Natural killer cell (primary cell): ENCODE results near the gene IRX4. TPM values are rescaled to one million over a fixed set of nuclear protein-coding genes. Genes with fewer than 3 reads are reported as not detected.

ENCODE experiments used
- ATAC-seq, 3 donors: fragments of 150-1000 bp in 2 of 3; fragments of 200-7000 bp in 1 of 3; cut with Tn5 transposase; 1 replicate in 1 of 3; 2 replicates in 2 of 3; pipeline ENCODE4 v1.10.0; 2021; ENCODE audit warnings: mild to moderate bottlenecking in 2 of 3, moderate library complexity in 2 of 3
- DNase-seq, 2 donors: peaks; one replicate each; pipeline versions ENCODE4 v3.0.0 to v3.0.0-alpha.2; 2013 to 2021; ENCODE audit warnings: mixed read lengths in 1 of 2
- H3K27ac ChIP-seq: one replicate; pipeline ENCODE4 v1.5.1; 2013; ENCODE audit warnings: mild to moderate bottlenecking, low read length
- H3K27me3 ChIP-seq: one replicate; pipeline ENCODE4 v1.6.1; 2013; ENCODE audit warnings: low read length; ENCODE audit not compliant: control insufficient read depth, insufficient read depth
- H3K36me3 ChIP-seq: one replicate; pipeline ENCODE4 v1.6.1; 2013; ENCODE audit warnings: low read length; ENCODE audit not compliant: control insufficient read depth, insufficient read depth
- H3K4me1 ChIP-seq: one replicate; pipeline ENCODE4 v1.6.1; 2013; ENCODE audit warnings: low read length; ENCODE audit not compliant: control insufficient read depth, insufficient read depth
- H3K4me3 ChIP-seq: one replicate; pipeline ENCODE4 v1.5.1; 2013; ENCODE audit warnings: low read length
- H3K9me3 ChIP-seq: one replicate; pipeline ENCODE4 v1.6.1; 2013; ENCODE audit warnings: low read length; ENCODE audit not compliant: control insufficient read depth, insufficient read depth
- H3K27ac Mint-ChIP-seq, 2 donors: one replicate each; pipeline ENCODE4 v1.8.0; 2022; ENCODE audit warnings: mild to moderate bottlenecking in 2 of 2, mixed read lengths in 2 of 2, moderate library complexity in 1 of 2
- H3K27me3 Mint-ChIP-seq, 2 donors: one replicate each; pipeline ENCODE4 v1.8.0; 2022; ENCODE audit warnings: low read depth in 2 of 2, mixed read lengths in 2 of 2
- H3K36me3 Mint-ChIP-seq: one replicate; pipeline ENCODE4 v1.8.0; 2022; ENCODE audit warnings: mixed read lengths
- H3K4me1 Mint-ChIP-seq, 2 donors: one replicate each; pipeline ENCODE4 v1.8.0; 2022; ENCODE audit warnings: mixed read lengths in 2 of 2
- H3K4me3 Mint-ChIP-seq: one replicate; pipeline ENCODE4 v1.8.0; 2022; ENCODE audit warnings: mild to moderate bottlenecking, moderate library complexity, mixed read lengths
- H3K9me3 Mint-ChIP-seq, 2 donors: one replicate each; pipeline ENCODE4 v1.8.0; 2022; ENCODE audit warnings: mixed read lengths in 2 of 2
- WGBS: methylation state at CpG from one replicate; pipeline ENCODE4 v1.1.7; 2013; ENCODE audit warnings: missing lambda C conversion rate; ENCODE audit not compliant: insufficient coverage; 5-methylcytosine and 5-hydroxymethylcytosine counted together
- intact Hi-C: fragments of 100-400 bp; cut with micrococcal nuclease; formaldehyde crosslinking; loops from one replicate; pipeline ENCODE4 v1.14.2; 2022
- total RNA-seq, 4 donors: library from RNA; stranded (reverse); fragments of 120-200 nt in 1 of 4; gene quantifications; one replicate each; pipeline versions ENCODE4 v1.2.3 to v1.2.4, GENCODE V29; 2013 to 2022
- TF ChIP-seq, protein P1 (sequence below): fragments of 200-600 bp; IDR thresholded peaks from one replicate; pipeline ENCODE4 v1.8.0; 2022; ENCODE audit warnings: antibody characterized with exemption

Gene IRX4
- total RNA-seq, 3 donors from 2014 or later (not counting 1 experiment from before 2014, with no cell fraction given), result not detected

DNA sequence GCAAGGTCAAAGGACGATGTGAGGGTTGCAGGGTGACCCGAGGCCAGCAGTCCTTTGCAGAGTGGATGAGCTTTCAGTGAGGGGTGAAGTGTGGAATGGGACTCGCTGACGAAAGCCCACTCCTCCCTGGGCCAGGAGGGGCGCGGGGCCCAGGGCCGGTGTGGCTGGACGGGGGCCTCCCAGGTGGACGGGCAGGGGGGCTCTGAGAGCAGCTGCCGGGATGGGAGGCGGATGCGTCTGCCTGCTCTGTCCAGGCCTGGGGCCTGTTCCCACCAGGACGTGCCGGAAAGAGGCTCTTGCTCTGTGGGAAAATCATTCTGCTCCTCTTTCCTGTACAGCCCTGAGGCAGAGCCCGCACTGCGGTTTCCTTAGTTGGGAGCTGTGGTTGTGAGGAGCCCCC, 24.3 kb downstream of the IRX4 start:
- WGBS, result 92% methylated on average over 14 of the region's 16 CpGs
- Mint-ChIP-seq H3K27ac (no peak overlapping the region), H3K4me1 (no peaks in the 10 kb centered on the region), H3K36me3 (no peaks in the 10 kb centered on the region), H3K9me3 (no peaks in the 10 kb centered on the region), H3K27me3 (peaks cover 10 to 40% of the 10 kb centered on the region in 2 donors), H3K4me3 (no peak overlapping the region)
- H3K4me1 ChIP-seq, result no peaks in the 10 kb centered on the region
- no peak overlapping the region for H3K27ac ChIP-seq
- H3K27me3 ChIP-seq, result no peaks in the 10 kb centered on the region
- ATAC-seq, result no peak
- H3K4me3 ChIP-seq, result no peak overlapping the region
- TF ChIP-seq, protein P1, sequence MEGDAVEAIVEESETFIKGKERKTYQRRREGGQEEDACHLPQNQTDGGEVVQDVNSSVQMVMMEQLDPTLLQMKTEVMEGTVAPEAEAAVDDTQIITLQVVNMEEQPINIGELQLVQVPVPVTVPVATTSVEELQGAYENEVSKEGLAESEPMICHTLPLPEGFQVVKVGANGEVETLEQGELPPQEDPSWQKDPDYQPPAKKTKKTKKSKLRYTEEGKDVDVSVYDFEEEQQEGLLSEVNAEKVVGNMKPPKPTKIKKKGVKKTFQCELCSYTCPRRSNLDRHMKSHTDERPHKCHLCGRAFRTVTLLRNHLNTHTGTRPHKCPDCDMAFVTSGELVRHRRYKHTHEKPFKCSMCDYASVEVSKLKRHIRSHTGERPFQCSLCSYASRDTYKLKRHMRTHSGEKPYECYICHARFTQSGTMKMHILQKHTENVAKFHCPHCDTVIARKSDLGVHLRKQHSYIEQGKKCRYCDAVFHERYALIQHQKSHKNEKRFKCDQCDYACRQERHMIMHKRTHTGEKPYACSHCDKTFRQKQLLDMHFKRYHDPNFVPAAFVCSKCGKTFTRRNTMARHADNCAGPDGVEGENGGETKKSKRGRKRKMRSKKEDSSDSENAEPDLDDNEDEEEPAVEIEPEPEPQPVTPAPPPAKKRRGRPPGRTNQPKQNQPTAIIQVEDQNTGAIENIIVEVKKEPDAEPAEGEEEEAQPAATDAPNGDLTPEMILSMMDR, result no peak
- intact Hi-C loops, result no loop called here
- no peaks in the 10 kb centered on the region for H3K36me3 ChIP-seq
- no peaks in the 10 kb centered on the region for H3K9me3 ChIP-seq
- no peak for DNase-seq

DNA sequence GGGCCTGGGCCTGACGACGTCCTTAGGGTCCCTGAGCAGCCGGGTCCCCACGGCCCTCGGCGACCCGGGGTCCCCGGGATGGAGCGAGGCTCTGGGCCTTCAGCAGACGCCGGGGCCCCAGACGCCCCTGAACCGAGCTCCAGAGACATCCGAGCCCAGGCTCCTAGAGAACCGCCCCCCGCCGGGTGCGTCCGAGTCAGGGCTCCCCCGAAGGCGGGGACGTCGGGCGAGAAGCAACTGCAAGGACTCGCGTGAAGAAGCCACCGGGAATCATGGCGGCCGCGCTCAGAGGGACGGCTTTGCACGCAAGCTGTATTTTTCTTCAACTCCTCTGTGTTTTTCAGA, 25.5 kb downstream of the IRX4 start:
- Mint-ChIP-seq H3K4me1 (no peaks in the 10 kb centered on the region), H3K9me3 (no peaks in the 10 kb centered on the region), H3K27me3 (peaks cover 10 to 31% of the 10 kb centered on the region in 2 donors), H3K27ac (no peak overlapping the region), H3K4me3 (no peak overlapping the region), H3K36me3 (no peaks in the 10 kb centered on the region)
- Histone ChIP-seq H3K27me3 (no peaks in the 10 kb centered on the region), H3K9me3 (no peaks in the 10 kb centered on the region), H3K4me3 (no peak overlapping the region), H3K27ac (no peak overlapping the region), H3K4me1 (no peaks in the 10 kb centered on the region), H3K36me3 (no peaks in the 10 kb centered on the region)
- ATAC-seq, result no peak
- intact Hi-C loops, result no loop called here
- TF ChIP-seq, protein P1, result no peak
- DNase-seq, result no peak
- WGBS, result 86% methylated on average over 32 of the region's 32 CpGs

DNA sequence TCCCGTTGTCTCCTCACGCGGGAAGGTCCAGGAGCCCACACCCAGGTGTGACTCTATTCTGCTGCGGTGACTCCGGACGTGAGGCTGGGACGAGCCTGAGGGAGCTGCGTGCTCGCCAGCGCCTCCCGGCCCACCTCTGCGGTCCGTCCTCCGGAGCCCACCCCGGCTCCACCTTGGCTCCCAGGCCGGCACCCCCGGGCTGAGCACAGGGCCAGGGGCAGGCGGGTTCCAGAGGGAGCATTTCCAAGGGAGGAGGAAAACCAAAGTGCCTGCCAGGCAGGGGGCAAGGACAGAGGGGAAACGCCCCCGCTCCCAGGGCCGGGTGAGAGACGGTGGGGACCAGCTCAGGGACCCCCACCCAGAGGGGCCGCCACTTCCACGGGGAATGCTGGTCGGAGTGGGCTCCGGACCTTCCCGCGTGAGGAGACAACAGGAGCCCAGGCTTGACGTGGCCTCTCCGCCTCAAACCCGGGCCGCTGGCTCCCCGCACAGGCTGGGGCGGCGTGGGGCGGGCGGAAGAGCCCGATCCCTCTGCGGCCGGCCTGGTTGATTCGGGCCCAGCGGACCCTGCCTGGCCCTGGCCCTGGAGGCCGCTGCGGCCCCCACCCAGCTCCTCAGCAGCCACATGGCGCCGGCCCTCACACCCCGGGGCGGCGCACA, 26.0 kb downstream of the IRX4 start:
- Histone ChIP-seq H3K4me1 (no peaks in the 10 kb centered on the region), H3K36me3 (no peaks in the 10 kb centered on the region), H3K27ac (no peak overlapping the region), H3K4me3 (no peak overlapping the region), H3K27me3 (no peaks in the 10 kb centered on the region), H3K9me3 (no peaks in the 10 kb centered on the region)
- intact Hi-C loops, result no loop called here
- ATAC-seq, result no peak
- no peak overlapping the region for H3K27ac Mint-ChIP-seq
- TF ChIP-seq, protein P1, result no peak
- H3K27me3 Mint-ChIP-seq, result peaks cover 10 to 27% of the 10 kb centered on the region in 2 donors
- H3K4me1 Mint-ChIP-seq, result no peaks in the 10 kb centered on the region
- DNase-seq, result no peak
- H3K4me3 Mint-ChIP-seq, result no peak overlapping the region
- 72% methylated on average over 49 of the region's 49 CpGs for WGBS
- no peaks in the 10 kb centered on the region for H3K9me3 Mint-ChIP-seq
- no peaks in the 10 kb centered on the region for H3K36me3 Mint-ChIP-seq

DNA sequence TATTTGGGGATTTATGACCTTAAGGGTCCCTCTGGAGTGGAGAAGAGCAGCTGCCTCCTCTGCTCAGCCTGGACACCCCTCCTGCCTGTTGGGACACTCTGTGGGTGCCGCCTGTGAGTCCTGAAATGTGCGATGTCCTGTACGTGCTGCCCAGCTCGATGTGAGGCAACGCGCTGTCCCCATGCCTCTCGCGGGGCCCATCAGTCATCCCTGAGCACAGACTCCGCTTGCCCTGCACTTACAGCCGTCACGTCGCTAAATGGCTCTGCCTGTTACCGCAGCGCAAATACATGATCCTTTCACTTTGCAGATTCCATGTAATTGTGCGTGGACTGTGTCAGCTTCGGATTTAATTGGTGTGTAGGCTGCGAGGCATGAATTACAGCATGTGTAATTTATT, 27.1 kb downstream of the IRX4 start:
- TF ChIP-seq, protein P1, result no peak
- intact Hi-C loops, result no loop called here
- Histone ChIP-seq H3K4me3 (no peak overlapping the region), H3K4me1 (no peaks in the 10 kb centered on the region), H3K27me3 (peaks cover under 1% of the 10 kb centered on the region), H3K27ac (no peak overlapping the region), H3K36me3 (no peaks in the 10 kb centered on the region), H3K9me3 (no peaks in the 10 kb centered on the region)
- Mint-ChIP-seq H3K9me3 (no peaks in the 10 kb centered on the region), H3K27ac (no peak overlapping the region), H3K27me3 (peaks cover 16 to 24% of the 10 kb centered on the region in 2 donors), H3K36me3 (no peaks in the 10 kb centered on the region), H3K4me3 (peak overlapping the region; percentile 55), H3K4me1 (no peaks in the 10 kb centered on the region)
- ATAC-seq (no peak), DNase-seq (no peak)
- WGBS, result 89% methylated on average over 15 of the region's 17 CpGs
